ENCODE measurements around the gene CNOT8. TPM values are rescaled to one million over a fixed set of nuclear protein-coding genes. Genes with fewer than 3 reads are reported as not detected.
"Not testable (repeated sequence)": the region's sequence is repeated elsewhere in the genome, so short reads cannot be mapped to it uniquely, and the experiment has no call there.

Gene CNOT8
- polyA plus RNA-seq, 1 of the 3 experiments (the other 2 are of a cell fraction), result 45.3 TPM

DNA sequence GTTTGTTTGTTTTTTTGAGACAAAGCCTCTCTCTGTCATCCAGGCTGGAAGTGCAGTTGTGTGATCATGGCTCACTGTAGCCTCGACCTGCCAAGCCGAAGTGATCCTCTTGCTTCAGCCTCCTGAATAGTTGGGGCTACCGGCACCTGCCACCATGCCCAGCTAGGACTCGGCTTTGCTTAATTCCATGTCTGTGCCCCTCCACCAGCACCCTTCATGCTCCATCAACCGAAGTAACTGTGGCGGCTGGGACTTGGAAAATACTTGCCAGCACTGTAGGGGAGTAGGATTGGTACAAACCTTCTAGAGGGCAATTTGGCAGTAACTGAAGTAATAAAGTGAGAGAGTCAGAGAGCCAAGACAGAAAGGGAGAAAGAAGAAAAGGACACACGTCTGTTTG lies 27.0 kb upstream of the CNOT8 start:
- H3K27me3 ChIP-seq (ENCODE audit: insufficient read depth), result no peaks in the 10 kb centered on the region
- TF ChIP-seq TCF12 (IDR thresholded peaks at IDR 0.05), result no peak
- TF ChIP-seq, protein P1, sequence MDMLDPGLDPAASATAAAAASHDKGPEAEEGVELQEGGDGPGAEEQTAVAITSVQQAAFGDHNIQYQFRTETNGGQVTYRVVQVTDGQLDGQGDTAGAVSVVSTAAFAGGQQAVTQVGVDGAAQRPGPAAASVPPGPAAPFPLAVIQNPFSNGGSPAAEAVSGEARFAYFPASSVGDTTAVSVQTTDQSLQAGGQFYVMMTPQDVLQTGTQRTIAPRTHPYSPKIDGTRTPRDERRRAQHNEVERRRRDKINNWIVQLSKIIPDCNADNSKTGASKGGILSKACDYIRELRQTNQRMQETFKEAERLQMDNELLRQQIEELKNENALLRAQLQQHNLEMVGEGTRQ (IDR thresholded peaks at IDR 0.05; ENCODE audit: borderline replicate concordance, low read depth, low read length), result no peak
- TF ChIP-seq MEF2A (IDR thresholded peaks at IDR 0.05; ENCODE audit: borderline replicate concordance, low read depth), result no peak
- no peak for TF ChIP-seq FOXJ3 (CRISPR knock-in tag; IDR thresholded peaks at IDR 0.05)
- TF ChIP-seq, protein P2, sequence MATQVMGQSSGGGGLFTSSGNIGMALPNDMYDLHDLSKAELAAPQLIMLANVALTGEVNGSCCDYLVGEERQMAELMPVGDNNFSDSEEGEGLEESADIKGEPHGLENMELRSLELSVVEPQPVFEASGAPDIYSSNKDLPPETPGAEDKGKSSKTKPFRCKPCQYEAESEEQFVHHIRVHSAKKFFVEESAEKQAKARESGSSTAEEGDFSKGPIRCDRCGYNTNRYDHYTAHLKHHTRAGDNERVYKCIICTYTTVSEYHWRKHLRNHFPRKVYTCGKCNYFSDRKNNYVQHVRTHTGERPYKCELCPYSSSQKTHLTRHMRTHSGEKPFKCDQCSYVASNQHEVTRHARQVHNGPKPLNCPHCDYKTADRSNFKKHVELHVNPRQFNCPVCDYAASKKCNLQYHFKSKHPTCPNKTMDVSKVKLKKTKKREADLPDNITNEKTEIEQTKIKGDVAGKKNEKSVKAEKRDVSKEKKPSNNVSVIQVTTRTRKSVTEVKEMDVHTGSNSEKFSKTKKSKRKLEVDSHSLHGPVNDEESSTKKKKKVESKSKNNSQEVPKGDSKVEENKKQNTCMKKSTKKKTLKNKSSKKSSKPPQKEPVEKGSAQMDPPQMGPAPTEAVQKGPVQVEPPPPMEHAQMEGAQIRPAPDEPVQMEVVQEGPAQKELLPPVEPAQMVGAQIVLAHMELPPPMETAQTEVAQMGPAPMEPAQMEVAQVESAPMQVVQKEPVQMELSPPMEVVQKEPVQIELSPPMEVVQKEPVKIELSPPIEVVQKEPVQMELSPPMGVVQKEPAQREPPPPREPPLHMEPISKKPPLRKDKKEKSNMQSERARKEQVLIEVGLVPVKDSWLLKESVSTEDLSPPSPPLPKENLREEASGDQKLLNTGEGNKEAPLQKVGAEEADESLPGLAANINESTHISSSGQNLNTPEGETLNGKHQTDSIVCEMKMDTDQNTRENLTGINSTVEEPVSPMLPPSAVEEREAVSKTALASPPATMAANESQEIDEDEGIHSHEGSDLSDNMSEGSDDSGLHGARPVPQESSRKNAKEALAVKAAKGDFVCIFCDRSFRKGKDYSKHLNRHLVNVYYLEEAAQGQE (IDR thresholded peaks at IDR 0.05; ENCODE audit: low read depth, low read length), result no peak
- TF ChIP-seq, protein P3, sequence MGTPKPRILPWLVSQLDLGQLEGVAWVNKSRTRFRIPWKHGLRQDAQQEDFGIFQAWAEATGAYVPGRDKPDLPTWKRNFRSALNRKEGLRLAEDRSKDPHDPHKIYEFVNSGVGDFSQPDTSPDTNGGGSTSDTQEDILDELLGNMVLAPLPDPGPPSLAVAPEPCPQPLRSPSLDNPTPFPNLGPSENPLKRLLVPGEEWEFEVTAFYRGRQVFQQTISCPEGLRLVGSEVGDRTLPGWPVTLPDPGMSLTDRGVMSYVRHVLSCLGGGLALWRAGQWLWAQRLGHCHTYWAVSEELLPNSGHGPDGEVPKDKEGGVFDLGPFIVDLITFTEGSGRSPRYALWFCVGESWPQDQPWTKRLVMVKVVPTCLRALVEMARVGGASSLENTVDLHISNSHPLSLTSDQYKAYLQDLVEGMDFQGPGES (IDR thresholded peaks at IDR 0.05; ENCODE audit: low read depth, low read length), result no peak
- TF ChIP-seq NFIC (IDR thresholded peaks at IDR 0.05; ENCODE audit: borderline replicate concordance), result no peak
- no peak for TF ChIP-seq EP300 (IDR thresholded peaks at IDR 0.05; ENCODE audit: borderline replicate concordance in 1 of 2, low read depth in 1 of 2, low read length in 1 of 2)
- no peak for TF ChIP-seq RAD21 (IDR thresholded peaks at IDR 0.05; ENCODE audit: low read length)
- no peak for TF ChIP-seq SMC3 (IDR thresholded peaks at IDR 0.05; ENCODE audit: low read depth, low read length)
- TF ChIP-seq, protein P4, sequence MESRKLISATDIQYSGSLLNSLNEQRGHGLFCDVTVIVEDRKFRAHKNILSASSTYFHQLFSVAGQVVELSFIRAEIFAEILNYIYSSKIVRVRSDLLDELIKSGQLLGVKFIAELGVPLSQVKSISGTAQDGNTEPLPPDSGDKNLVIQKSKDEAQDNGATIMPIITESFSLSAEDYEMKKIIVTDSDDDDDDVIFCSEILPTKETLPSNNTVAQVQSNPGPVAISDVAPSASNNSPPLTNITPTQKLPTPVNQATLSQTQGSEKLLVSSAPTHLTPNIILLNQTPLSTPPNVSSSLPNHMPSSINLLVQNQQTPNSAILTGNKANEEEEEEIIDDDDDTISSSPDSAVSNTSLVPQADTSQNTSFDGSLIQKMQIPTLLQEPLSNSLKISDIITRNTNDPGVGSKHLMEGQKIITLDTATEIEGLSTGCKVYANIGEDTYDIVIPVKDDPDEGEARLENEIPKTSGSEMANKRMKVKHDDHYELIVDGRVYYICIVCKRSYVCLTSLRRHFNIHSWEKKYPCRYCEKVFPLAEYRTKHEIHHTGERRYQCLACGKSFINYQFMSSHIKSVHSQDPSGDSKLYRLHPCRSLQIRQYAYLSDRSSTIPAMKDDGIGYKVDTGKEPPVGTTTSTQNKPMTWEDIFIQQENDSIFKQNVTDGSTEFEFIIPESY (IDR thresholded peaks at IDR 0.05; ENCODE audit: borderline replicate concordance, low read depth), result no peak
- TF ChIP-seq GATA2 (CRISPR knock-in tag; IDR thresholded peaks at IDR 0.05), result no peak
- TF ChIP-seq RFX5 (IDR thresholded peaks at IDR 0.05; ENCODE audit: low read length), result no peak
- 98% methylated on average over 7 of the region's 7 CpGs for WGBS (ENCODE audit: low lambda C conversion rate)
- CTCF ChIA-PET, result no interaction called here
- no peak for DNase-seq
- no peak overlapping the region for H3K4me3 ChIP-seq (ENCODE audit: low read depth in 2 of 2, low read length in 1 of 2)
- no peak overlapping the region for H3K4me2 ChIP-seq
- no peak overlapping the region for H3K9ac ChIP-seq
- peaks cover 11% of the 10 kb centered on the region for H3F3A ChIP-seq (replicated peaks; ENCODE audit: insufficient read depth)
- H3K9me3 ChIP-seq, result no peaks in the 10 kb centered on the region
- no peaks in the 10 kb centered on the region for H3K79me2 ChIP-seq (ENCODE audit: insufficient read depth)
- no peaks in the 10 kb centered on the region for H3K9me2 ChIP-seq
- H2AFZ ChIP-seq (ENCODE audit: low read depth), result no peak overlapping the region
- H3K27ac ChIP-seq (ENCODE audit: low read depth in 2 of 2, low read length in 1 of 2), result no peak overlapping the region
- POLR2A ChIA-PET, result no interaction called here
- peaks cover 0 to 5% of the 10 kb centered on the region in 2 experiments for H3K36me3 ChIP-seq (replicated peaks in 1 of 2; ENCODE audit: control insufficient read depth in 1 of 2, insufficient read depth in 2 of 2, low read length in 1 of 2)
- H3K4me1 ChIP-seq (ENCODE audit: control insufficient read depth in 1 of 2, insufficient read depth in 2 of 2, low read depth in 1 of 2, low read length in 1 of 2), result peaks cover 9 to 14% of the 10 kb centered on the region in 2 experiments
- H4K20me1 ChIP-seq (ENCODE audit: insufficient read depth), result no peaks in the 10 kb centered on the region

DNA sequence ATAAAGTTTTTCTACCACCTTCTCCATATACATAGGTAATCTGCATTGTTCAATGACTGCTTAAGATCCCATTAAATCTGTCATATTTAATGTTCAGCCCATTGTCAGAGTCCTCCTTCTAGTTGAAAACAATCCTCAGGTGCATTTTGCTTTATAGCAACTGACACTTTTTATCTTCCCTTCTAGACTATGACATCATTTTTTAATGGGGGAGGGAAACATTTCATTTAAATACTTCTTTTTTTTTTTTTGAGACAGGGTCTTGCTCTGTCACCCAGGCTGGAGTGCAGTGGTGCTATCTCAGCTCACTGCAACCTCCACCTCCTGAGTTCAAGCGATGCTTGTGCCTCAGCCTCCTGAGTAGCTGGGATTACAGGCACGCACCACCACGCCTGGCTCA lies 25.6 kb upstream of the CNOT8 start:
- H3K4me2 ChIP-seq; H3K9me3 ChIP-seq; H4K20me1 ChIP-seq (ENCODE audit: insufficient read depth); H3K4me3 ChIP-seq (ENCODE audit: low read depth in 2 of 2, low read length in 1 of 2); POLR2A ChIA-PET; H2AFZ ChIP-seq (ENCODE audit: low read depth); H3K79me2 ChIP-seq (ENCODE audit: insufficient read depth); H3K9me2 ChIP-seq; H3K27me3 ChIP-seq (ENCODE audit: insufficient read depth); H3K36me3 ChIP-seq (replicated peaks in 1 of 2; ENCODE audit: control insufficient read depth in 1 of 2, insufficient read depth in 2 of 2, low read length in 1 of 2); H3K9ac ChIP-seq; H3K27ac ChIP-seq (ENCODE audit: low read depth in 2 of 2, low read length in 1 of 2); DNase-seq: not testable (repeated sequence)
- Histone ChIP-seq H3K4me1 (ENCODE audit: control insufficient read depth in 1 of 2, insufficient read depth in 2 of 2, low read depth in 1 of 2, low read length in 1 of 2) (peaks cover 9 to 14% of the 10 kb centered on the region in 2 experiments), H3F3A (replicated peaks; ENCODE audit: insufficient read depth) (peaks cover 11% of the 10 kb centered on the region)
- CTCF ChIA-PET, result interaction anchor here (1.3 kb wide), 1 partner anchor 201 kb away, joined by 3 read pairs; no protein-coding TSS in a partner anchor
- 100% methylated on average over 3 of the region's 3 CpGs for WGBS (ENCODE audit: low lambda C conversion rate)
